Measurements from ENCODE around the gene CHCHD1.

CHCHD1 gene

DNA sequence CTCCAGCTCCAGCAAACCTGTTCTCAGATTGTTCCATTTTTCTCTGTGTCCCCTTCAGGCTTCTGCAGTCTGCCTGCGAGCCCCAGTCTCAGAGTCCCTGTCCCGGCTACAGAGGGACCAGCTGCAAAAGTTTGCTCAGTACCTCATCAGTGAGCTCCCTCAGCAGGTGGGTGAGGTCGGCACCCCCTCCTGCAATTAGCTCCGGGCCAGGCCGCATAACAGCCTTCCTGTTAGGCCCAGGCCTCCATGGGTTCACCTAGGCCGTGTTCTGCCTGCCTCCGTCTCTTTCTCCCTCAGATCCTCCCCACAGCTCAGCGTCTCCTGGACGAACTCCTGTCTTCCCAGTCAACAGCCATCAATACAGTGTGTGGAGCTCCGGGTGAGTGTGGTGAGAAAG, 7.8 kb downstream of the CHCHD1 start:
- no peaks in the 10 kb centered on the region for H3K9me3 ChIP-seq (ENCODE audit: insufficient read depth, low read depth, low read length)
- H3K36me3 ChIP-seq (ENCODE audit: insufficient read depth, low read length) = peaks cover 55% of the 10 kb centered on the region; the same call in 1 of the 2 replicates
- H3K27me3 ChIP-seq (ENCODE audit: insufficient read depth, low read length, poor library complexity, severe bottlenecking) = no peaks in the 10 kb centered on the region
- peaks cover 18% of the 10 kb centered on the region for H3K4me1 ChIP-seq (ENCODE audit: insufficient read depth, low read length, poor library complexity, severe bottlenecking)
- H3K9me2 ChIP-seq (replicated peaks; ENCODE audit: low read depth, low read length) = no peaks in the 10 kb centered on the region
- no peak overlapping the region for H3K4me2 ChIP-seq (ENCODE audit: low read depth, low read length, poor library complexity, severe bottlenecking)
- H3K4me3 ChIP-seq (ENCODE audit: low read length, poor library complexity, severe bottlenecking) = no peak overlapping the region
- H3K79me2 ChIP-seq (ENCODE audit: insufficient read depth, low read length) = peaks cover 33% of the 10 kb centered on the region
- no peak overlapping the region for H2AFZ ChIP-seq (ENCODE audit: low read length)
- no peak overlapping the region for H3K9ac ChIP-seq (ENCODE audit: low read depth, low read length, poor library complexity, severe bottlenecking)
- TF ChIP-seq, protein P1, sequence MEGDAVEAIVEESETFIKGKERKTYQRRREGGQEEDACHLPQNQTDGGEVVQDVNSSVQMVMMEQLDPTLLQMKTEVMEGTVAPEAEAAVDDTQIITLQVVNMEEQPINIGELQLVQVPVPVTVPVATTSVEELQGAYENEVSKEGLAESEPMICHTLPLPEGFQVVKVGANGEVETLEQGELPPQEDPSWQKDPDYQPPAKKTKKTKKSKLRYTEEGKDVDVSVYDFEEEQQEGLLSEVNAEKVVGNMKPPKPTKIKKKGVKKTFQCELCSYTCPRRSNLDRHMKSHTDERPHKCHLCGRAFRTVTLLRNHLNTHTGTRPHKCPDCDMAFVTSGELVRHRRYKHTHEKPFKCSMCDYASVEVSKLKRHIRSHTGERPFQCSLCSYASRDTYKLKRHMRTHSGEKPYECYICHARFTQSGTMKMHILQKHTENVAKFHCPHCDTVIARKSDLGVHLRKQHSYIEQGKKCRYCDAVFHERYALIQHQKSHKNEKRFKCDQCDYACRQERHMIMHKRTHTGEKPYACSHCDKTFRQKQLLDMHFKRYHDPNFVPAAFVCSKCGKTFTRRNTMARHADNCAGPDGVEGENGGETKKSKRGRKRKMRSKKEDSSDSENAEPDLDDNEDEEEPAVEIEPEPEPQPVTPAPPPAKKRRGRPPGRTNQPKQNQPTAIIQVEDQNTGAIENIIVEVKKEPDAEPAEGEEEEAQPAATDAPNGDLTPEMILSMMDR (conservative IDR thresholded peaks at IDR 0.05; ENCODE audit: low read length) = no peak
- TF ChIP-seq EZH2phosphoT487 (IDR thresholded peaks at IDR 0.05; ENCODE audit: borderline replicate concordance) = no peak
- peaks cover 13% of the 10 kb centered on the region for H4K20me1 ChIP-seq (ENCODE audit: insufficient read depth, low read length, poor library complexity, severe bottlenecking)
- H3F3A ChIP-seq (ENCODE audit: low read depth) = no peaks in the 10 kb centered on the region

DNA sequence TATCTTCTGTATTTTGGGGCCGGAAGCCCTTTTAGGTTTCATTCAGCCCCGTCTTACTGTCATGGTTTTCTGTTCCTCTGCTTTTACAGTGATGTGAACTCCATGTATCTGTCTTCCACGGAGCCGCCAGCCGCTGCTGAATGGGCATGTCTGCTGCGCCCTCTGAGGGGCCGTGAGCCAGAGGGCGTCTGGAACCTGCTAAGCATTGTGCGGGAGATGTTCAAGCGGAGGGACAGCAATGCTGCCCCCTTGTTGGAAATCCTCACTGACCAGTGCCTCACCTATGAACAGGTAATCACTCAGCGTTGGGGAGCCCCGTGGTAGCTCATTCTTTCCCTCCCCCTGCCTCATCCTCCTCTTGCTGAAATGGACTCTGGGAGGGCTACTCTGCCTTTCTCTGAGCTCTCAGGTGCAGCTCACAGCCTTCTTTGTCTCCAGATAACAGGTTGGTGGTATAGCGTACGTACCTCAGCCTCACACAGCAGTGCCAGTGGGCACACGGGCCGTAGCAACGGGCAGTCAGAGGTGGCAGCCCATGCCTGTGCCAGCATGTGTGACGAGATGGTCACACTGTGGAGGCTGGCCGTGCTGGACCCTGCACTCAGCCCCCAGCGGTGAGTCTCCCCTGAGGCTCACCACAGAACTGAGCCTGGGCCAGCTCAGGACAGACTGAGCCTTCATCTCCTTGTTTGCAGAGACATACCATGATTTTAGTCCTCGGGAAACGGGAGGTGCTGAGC, 9.2 kb downstream of the CHCHD1 start:
- H3K9me3 ChIP-seq (ENCODE audit: insufficient read depth, low read depth, low read length) = no peaks in the 10 kb centered on the region
- H3K9me2 ChIP-seq (replicated peaks; ENCODE audit: low read depth, low read length) = no peaks in the 10 kb centered on the region
- no peak overlapping the region for H3K4me2 ChIP-seq (ENCODE audit: low read depth, low read length, poor library complexity, severe bottlenecking)
- peaks cover 14% of the 10 kb centered on the region for H3K4me1 ChIP-seq (ENCODE audit: insufficient read depth, low read length, poor library complexity, severe bottlenecking)
- TF ChIP-seq, protein P1 (conservative IDR thresholded peaks at IDR 0.05; ENCODE audit: low read length) = no peak
- no peak for TF ChIP-seq EZH2phosphoT487 (IDR thresholded peaks at IDR 0.05; ENCODE audit: borderline replicate concordance)
- H2AFZ ChIP-seq (ENCODE audit: low read length) = no peak overlapping the region
- peaks cover 10% of the 10 kb centered on the region for H4K20me1 ChIP-seq (ENCODE audit: insufficient read depth, low read length, poor library complexity, severe bottlenecking)
- no peaks in the 10 kb centered on the region for H3F3A ChIP-seq (ENCODE audit: low read depth)
- peaks cover 27% of the 10 kb centered on the region for H3K79me2 ChIP-seq (ENCODE audit: insufficient read depth, low read length)
- no peak overlapping the region for H3K4me3 ChIP-seq (ENCODE audit: low read length, poor library complexity, severe bottlenecking)
- H3K9ac ChIP-seq (ENCODE audit: low read depth, low read length, poor library complexity, severe bottlenecking) = no peak overlapping the region
- H3K36me3 ChIP-seq (ENCODE audit: insufficient read depth, low read length) = peaks cover 63% of the 10 kb centered on the region; the same call in 1 of the 2 replicates
- no peaks in the 10 kb centered on the region for H3K27me3 ChIP-seq (ENCODE audit: insufficient read depth, low read length, poor library complexity, severe bottlenecking)

DNA sequence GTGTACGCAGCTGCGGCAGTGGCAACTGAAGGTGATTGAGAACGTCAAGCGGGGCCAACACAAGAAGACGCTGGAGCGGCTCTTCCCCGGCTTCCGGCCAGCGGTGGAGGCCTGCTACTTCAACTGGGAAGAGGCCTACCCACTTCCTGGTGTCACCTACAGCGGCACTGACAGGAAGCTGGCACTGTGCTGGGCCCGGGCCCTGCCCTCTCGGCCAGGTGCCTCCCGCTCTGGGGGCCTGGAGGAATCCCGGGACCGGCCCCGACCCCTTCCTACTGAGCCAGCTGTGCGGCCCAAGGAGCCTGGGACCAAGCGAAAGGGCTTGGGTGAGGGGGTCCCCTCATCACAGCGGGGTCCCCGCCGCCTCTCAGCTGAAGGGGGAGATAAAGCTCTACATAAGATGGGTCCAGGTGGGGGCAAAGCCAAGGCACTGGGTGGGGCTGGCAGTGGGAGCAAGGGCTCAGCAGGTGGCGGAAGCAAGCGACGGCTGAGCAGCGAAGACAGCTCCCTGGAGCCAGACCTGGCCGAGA, 10.1 kb downstream of the CHCHD1 start:
- no peak overlapping the region for H2AFZ ChIP-seq (ENCODE audit: low read length)
- H3F3A ChIP-seq (ENCODE audit: low read depth) = no peaks in the 10 kb centered on the region
- H3K27me3 ChIP-seq (ENCODE audit: insufficient read depth, low read length, poor library complexity, severe bottlenecking) = no peaks in the 10 kb centered on the region
- TF ChIP-seq, protein P1 (conservative IDR thresholded peaks at IDR 0.05; ENCODE audit: low read length) = no peak
- no peak for TF ChIP-seq EZH2phosphoT487 (IDR thresholded peaks at IDR 0.05; ENCODE audit: borderline replicate concordance)
- no peaks in the 10 kb centered on the region for H3K9me2 ChIP-seq (replicated peaks; ENCODE audit: low read depth, low read length)
- H3K4me3 ChIP-seq (ENCODE audit: low read length, poor library complexity, severe bottlenecking) = no peak overlapping the region
- H3K4me2 ChIP-seq (ENCODE audit: low read depth, low read length, poor library complexity, severe bottlenecking) = no peak overlapping the region
- peaks cover 18% of the 10 kb centered on the region for H3K79me2 ChIP-seq (ENCODE audit: insufficient read depth, low read length)
- no peak overlapping the region for H3K9ac ChIP-seq (ENCODE audit: low read depth, low read length, poor library complexity, severe bottlenecking)
- H3K9me3 ChIP-seq (ENCODE audit: insufficient read depth, low read depth, low read length) = no peaks in the 10 kb centered on the region
- peaks cover 69% of the 10 kb centered on the region; the same call in 1 of the 2 replicates for H3K36me3 ChIP-seq (ENCODE audit: insufficient read depth, low read length)
- peaks cover 14% of the 10 kb centered on the region for H3K4me1 ChIP-seq (ENCODE audit: insufficient read depth, low read length, poor library complexity, severe bottlenecking)
- H4K20me1 ChIP-seq (ENCODE audit: insufficient read depth, low read length, poor library complexity, severe bottlenecking) = peaks cover 3% of the 10 kb centered on the region

Measured in Loucy (cell line).